CD4-positive, alpha-beta T cell treated with Interleukin-17A for 1 hour (primary cell): ENCODE results near the gene S100A5.
"Not testable (repeated sequence)": the region's sequence is repeated elsewhere in the genome, so short reads cannot be mapped to it uniquely, and the experiment has no call there.

Experiments
- DNase-seq: peaks from one replicate; pipeline ENCODE4 v3.0.0-alpha.2; 2020

S100A5 gene

DNA sequence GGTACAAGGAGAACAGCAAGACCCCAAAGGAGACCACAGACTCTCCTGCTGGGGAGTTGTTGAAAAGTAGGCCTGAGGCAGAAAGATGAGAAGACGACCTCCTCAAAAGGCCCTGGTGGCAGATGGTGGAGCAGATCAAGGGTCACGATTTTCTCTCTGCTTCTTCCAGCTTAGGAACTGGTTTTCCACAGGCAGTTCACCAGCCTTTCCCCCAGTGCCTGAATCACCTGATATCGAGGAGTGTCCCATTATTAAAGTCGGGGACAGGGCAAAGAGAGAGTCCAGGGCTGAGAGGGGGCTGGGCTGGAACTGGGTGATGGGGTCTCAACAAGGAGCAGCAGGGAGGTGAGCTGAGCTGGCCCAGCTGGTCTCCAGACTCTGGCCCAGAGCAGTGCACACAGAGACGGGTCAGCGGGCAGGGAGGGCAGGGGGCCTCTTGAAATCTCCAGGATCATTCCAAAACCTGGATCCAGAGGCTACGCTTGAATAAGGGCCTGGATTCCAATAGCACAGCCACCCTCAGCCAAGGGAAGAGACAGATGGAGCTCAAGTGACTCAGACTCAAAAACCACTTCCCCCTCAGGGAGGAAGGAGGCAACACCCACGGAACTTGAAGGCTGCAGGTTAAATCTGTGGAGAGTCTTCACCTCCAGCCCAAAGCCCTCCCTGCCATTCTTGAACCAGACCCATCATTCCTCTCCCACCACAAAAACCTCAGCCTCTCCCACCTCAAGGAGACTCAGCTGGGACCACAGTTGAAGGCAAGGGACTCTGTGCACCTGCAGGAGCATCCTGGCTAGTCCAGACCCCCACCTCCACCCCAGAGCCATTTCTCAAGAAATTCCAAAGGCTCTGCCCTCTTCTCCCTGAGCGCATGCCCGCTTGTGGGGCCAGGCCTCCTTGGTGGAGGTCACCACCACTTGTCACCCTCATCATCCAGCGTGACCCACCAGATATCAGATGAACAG, at the start of gene S100A5:
Gene S100A5, minus strand, starts transcription at position 541 of the 968 bp plus-strand sequence. CDS start 743 bp downstream, outside the sequence.
- DNase-seq, result peak; percentile 71

GRCh38 chr1:153588482-153588881, 47.7 kb upstream of the S100A5 start:
- DNase-seq, result no peak

- not testable (repeated sequence) for DNase-seq
Observed at GRCh38 chr1:153588033-153588432, 47.3 kb upstream of the S100A5 start.

DNA sequence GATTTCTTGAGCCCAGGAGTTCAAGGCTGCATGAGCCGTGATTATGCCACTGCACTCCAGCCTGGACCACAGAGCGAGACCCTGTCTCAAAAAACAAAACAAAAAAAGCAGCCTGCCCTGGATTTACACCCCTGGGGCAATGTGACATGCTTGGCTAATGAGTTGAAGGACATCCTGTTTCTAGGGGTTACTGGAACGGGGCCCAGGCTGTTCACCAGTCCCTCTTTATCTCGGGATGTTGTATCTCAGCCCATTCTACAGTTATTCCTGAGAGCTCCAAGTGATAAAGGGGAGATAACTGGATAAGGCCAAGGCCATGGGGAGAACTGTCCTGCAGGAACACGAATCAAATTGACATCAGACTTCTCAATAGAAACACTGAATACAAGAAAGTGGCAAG, 46.6 kb upstream of the S100A5 start:
- no peak for DNase-seq

GRCh38 chr1:153586347-153586746, 45.6 kb upstream of the S100A5 start:
- no peak for DNase-seq

- no peak for DNase-seq
Observed at GRCh38 chr1:153585006-153585405, 44.3 kb upstream of the S100A5 start.

GRCh38 chr1:153583976-153584375, 43.2 kb upstream of the S100A5 start:
- DNase-seq, result no peak

DNA sequence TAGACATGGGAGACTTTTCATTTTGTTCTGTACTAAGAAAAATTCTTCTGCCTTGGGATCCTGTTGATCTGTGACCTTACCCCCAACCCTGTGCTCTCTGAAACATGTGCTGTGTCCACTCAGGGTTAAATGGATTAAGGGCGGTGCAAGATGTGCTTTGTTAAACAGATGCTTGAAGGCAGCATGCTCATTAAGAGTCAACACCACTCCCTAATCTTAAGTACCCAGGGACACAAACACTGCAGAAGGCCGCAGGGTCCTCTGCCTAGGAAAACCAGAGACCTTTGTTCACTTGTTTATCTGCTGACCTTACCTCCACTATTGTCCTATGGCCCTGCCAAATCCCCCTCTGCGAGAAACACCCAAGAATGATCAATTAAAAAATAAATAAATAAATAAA, 42.8 kb upstream of the S100A5 start:
- not testable (repeated sequence) for DNase-seq

GRCh38 chr1:153582836-153583235, 42.1 kb upstream of the S100A5 start:
- not testable (repeated sequence) for DNase-seq

DNA sequence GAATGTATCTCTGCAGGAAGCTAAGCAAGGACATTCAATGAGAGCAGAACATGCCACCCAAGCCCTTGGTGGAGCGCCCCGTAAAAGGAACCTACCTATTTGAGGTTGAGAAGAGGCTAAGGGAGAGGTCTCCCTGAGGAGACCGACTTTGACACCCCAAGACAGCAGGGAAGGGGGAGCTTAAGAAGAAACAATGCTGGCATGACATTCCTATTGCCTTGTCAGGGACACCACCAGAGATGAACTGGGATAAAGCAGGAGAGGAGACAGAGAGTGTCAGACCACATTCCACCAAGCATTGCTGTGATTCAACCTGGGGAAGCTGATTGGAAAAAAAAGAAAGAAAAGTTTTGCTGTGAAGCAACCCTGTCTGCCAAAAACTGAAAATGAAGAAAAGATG, 38.2 kb upstream of the S100A5 start:
- DNase-seq, result no peak

GRCh38 chr1:153578490-153578889, 37.8 kb upstream of the S100A5 start:
- no peak for DNase-seq

DNA sequence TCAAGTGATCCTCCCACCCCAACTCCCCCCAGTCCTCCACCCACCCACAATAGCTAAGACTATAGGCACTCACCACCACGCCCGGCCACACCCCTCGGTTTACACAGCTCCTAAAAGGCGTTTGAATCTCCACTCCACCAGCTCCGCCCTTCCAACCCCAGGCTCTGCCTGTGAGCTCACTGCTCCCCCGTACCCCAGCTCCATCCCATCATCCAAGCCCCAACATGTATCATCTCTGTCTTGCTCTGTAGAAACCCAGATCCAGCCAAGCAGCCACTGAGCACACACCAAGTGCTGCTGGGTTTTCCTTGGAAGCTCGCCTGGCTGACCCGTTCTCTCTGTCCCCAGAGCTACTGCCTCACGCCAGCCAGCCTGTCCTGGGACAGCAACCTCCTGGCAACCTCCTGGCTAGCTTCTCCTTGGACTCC, 36.9 kb upstream of the S100A5 start:
- DNase-seq, result no peak

GRCh38 chr1:153577138-153577537, 36.4 kb upstream of the S100A5 start:
- DNase-seq, result no peak

DNA sequence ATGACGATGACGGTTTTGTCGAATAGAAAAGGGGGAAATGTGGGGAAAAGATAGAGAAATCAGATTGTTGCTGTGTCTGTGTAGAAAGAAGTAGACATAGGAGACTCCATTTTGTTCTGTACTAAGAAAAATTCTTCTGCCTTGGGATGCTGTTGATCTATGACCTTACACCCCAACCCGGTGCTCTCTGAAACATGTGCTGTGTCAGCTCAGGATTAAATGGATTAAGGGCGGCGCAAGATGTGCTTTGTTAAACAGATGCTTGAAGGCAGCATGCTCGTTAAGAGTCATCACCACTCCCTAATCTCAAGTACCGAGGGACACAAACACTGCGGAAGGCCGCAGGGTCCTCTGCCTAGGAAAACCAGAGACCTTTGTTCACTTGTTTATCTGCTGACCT, 34.8 kb upstream of the S100A5 start:
- DNase-seq, result not testable (repeated sequence)

GRCh38 chr1:153575081-153575491, 34.4 kb upstream of the S100A5 start:
- not testable (repeated sequence) for DNase-seq

DNA sequence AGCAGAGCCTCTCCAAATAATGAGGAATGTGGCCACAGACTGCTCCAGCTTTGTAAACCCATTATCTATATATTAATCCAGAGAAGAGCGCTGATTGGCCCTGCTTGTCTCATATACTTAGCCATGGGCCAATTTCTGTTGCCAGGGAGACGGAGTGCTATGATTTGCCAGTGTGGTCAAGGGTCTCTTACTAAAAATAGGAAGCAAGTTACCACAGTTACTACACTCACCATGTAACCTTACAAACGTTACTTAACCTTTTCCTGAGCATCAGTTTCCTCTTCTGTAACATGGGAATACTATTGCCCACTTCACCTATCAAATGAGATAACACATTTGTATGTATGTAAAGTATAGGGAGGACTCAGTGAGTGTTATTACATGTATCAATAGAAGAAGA, 32.6 kb upstream of the S100A5 start:
- DNase-seq, result no peak

GRCh38 chr1:153572569-153573015, 31.9 kb upstream of the S100A5 start:
- peak; percentile 61 for DNase-seq

GRCh38 chr1:153571706-153572105, 31.0 kb upstream of the S100A5 start:
- DNase-seq, result no peak

DNA sequence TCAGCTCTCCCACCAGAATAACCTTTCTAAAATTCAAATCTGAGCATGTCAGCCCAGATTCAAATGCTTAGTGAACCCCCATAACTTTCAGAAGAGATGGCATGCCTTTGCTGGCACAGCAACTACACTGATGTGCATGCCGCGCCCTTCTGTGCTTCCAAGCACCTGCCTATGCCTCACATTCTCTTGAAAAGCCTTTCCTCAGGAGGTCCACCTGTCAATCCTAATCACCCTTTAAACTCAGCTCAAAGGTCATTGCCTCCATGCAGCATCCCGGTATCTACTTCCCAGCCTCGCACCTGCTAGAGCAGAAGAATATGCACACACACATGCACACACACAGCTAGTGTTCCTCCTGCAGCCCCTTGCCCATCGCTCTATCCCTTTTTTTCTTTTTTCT, 30.1 kb upstream of the S100A5 start:
- DNase-seq, result no peak

GRCh38 chr1:153569465-153569864, 28.7 kb upstream of the S100A5 start:
- no peak for DNase-seq

GRCh38 chr1:153568367-153569099, 27.8 kb upstream of the S100A5 start:
- peak; percentile 85 for DNase-seq

DNA sequence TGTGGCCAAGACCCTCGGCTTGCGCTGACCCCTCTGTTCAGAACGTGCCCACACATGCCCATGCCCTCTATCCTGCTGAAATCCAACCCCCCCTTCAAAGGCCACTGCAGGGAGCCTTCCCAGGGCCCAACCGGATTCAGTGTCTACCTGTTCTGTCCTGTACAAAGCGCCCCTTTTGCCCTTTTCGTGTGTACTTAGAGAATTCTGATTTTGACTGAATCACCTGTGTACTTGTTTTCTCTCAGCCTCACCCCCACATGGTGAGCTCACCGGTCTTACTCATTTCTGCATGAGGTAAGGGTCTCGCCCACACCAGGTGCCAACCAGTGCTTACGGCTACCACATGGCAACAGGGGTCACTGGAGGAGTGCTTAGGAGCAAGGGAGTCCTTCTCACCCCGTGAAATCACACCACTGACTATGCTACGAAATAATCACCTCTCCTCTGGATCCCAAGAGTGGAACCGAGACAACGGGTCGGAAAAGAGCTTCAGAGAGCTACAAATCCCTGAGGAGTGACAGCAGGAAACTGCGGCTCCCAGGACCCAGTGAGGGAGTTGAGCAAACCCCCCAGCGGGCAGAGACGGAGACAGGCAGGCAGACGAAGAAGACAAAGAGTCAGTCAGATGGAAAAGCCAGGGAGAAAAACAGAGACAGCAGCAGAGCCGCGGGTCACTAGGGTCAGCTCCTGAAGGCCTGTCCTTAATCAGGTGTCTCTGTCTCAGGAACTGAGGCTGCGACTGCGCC, 27.1 kb upstream of the S100A5 start:
- no peak for DNase-seq
